Panc1 (cell line): Measurements from ENCODE around the gene ST7L. TPM values are rescaled to one million over a fixed set of nuclear protein-coding genes. Genes with fewer than 3 reads are reported as not detected.

Source experiments
- ATAC-seq: fragments of 200-7000 bp; cut with Tn5 transposase; 2 replicates; pipeline ENCODE4 v1.9.1; 2020; ENCODE audit warnings: mild to moderate bottlenecking, moderate library complexity
- BruUV-seq: library from RNA; stranded (reverse); fragments of 400-500 nt; replicated peaks from 2 replicates; lab custom pipeline; 2021; lab: Mats Ljungman, UMichigan
- CTCF ChIA-PET: fragments of 300-600 bp; sonication (Branson Sonifier 250); formaldehyde crosslinking; loops from one replicate; lab custom pipeline; 2022; ENCODE audit warnings: antibody characterized with exemption; lab: Charles Lee
- POLR2A ChIA-PET: fragments of 300-600 bp; sonication (Branson Sonifier 250); formaldehyde crosslinking; loops from one replicate; lab custom pipeline; 2022; ENCODE audit warnings: antibody characterized with exemption; lab: Charles Lee
- DNase-seq: peaks from one replicate; pipeline ENCODE4 v3.0.0-alpha.2; 2010; ENCODE audit warnings: low read depth, low spot score
- H3K27ac ChIP-seq: 2 replicates; pipeline ENCODE4 v1.5.1; 2011; ENCODE audit warnings: mild to moderate bottlenecking, low read length, inconsistent platforms
- H3K27me3 ChIP-seq: fragments of 200-500 bp; sonication (Bioruptor generic); 2 replicates; pipeline ENCODE4 v1.6.0; 2014; ENCODE audit warnings: low read length, inconsistent platforms; ENCODE audit not compliant: control insufficient read depth, insufficient read depth
- H3K36me3 ChIP-seq: fragments of 200-500 bp; sonication (Bioruptor generic); 2 replicates; pipeline ENCODE4 v1.5.1; 2014; ENCODE audit warnings: inconsistent platforms, mild to moderate bottlenecking, low read length, moderate library complexity; ENCODE audit not compliant: control insufficient read depth, insufficient read depth
- H3K4me1 ChIP-seq: 2 replicates; pipeline ENCODE4 v1.5.1; 2011; ENCODE audit warnings: inconsistent platforms, mild to moderate bottlenecking, low read length, moderate library complexity; ENCODE audit not compliant: control insufficient read depth, insufficient read depth
- H3K4me3 ChIP-seq, 2 experiments: 2 replicates each; pipeline ENCODE4 v1.5.1; 2011 to 2012; ENCODE audit warnings: low read depth in 2 of 2, low read length in 2 of 2, mild to moderate bottlenecking in 2 of 2, inconsistent platforms in 1 of 2, moderate library complexity in 1 of 2
- H3K9me3 ChIP-seq: fragments of 200-500 bp; sonication (Bioruptor generic); 2 replicates; pipeline ENCODE4 v1.5.1; 2014; ENCODE audit warnings: low read depth, mild to moderate bottlenecking, inconsistent platforms, low read length, moderate library complexity; ENCODE audit not compliant: control insufficient read depth, insufficient read depth
- CTCF ChIP-seq: fragments of 450-650 bp; IDR thresholded peaks from 2 replicates; pipeline ENCODE4 v1.5.1; 2017; ENCODE audit warnings: mild to moderate bottlenecking
- POLR2AphosphoS5 ChIP-seq: IDR thresholded peaks from 2 replicates; pipeline ENCODE4 v1.6.1; 2012; ENCODE audit warnings: mild to moderate bottlenecking, low read depth, low read length, moderate library complexity
- REST ChIP-seq, 2 experiments: IDR thresholded peaks; 2 replicates each; pipeline ENCODE4 v1.6.1; 2011 to 2012; ENCODE audit warnings: low read depth in 2 of 2, control low read depth in 1 of 2, low read length in 1 of 2, mild to moderate bottlenecking in 1 of 2, moderate library complexity in 1 of 2; ENCODE audit not compliant: insufficient read depth in 1 of 2
- SIN3A ChIP-seq: IDR thresholded peaks from 2 replicates; pipeline ENCODE4 v1.6.1; 2012; ENCODE audit warnings: low read depth, mild to moderate bottlenecking, low read length, moderate library complexity, borderline replicate concordance; ENCODE audit not compliant: insufficient read depth
- TCF7L2 ChIP-seq: IDR thresholded peaks from 2 replicates; pipeline ENCODE4 v1.6.1; 2011; ENCODE audit warnings: mild to moderate bottlenecking, low read depth, low read length, inconsistent platforms
- in situ Hi-C: cut with HindIII; loops from 2 replicates; pipeline ENCODE4 v1.10.0; 2016; ENCODE audit warnings: low sequenced_read_pairs, low pct_unique_long_range_greater_than_20kb
- intact Hi-C: fragments of 100-400 bp; cut with micrococcal nuclease; formaldehyde crosslinking; loops from one replicate; pipeline ENCODE4 v1.10.0; 2022; ENCODE audit not compliant: unreplicated experiment
- total RNA-seq: library from RNA; stranded (reverse); gene quantifications from one replicate; pipeline ENCODE4 v1.2.1, GENCODE V29; 2021; ENCODE audit not compliant: unreplicated experiment

Gene ST7L
- total RNA-seq, 1 experiment from 2014 or later: 13.4 TPM

GRCh38 chr1:112605633-112606327 lies 13.2 kb downstream of the ST7L start:
- no peak for ATAC-seq
- ChIA-PET POLR2A (no interaction called here), CTCF (no interaction called here)
- Histone ChIP-seq H3K4me1 (no peaks in the 10 kb centered on the region), H3K4me3 (no peak overlapping the region), H3K27me3 (no peaks in the 10 kb centered on the region), H3K9me3 (no peaks in the 10 kb centered on the region), H3K36me3 (peaks cover 8% of the 10 kb centered on the region; the same call in 1 of the 2 replicates), H3K27ac (no peak overlapping the region)
- in situ Hi-C loops: no loop called here
- no peak for DNase-seq
- intact Hi-C loops: no loop called here
- BruUV-seq: TSS peak; percentile 42
- TF ChIP-seq CTCF (no peak), SIN3A (no peak), TCF7L2 (no peak), REST (IDR thresholded peaks at IDR 0.05; ENCODE audit: insufficient read depth in 1 of 2, low read depth in 2 of 2, low read length in 1 of 2) (no peak), POLR2AphosphoS5 (no peak)

GRCh38 chr1:112603541-112603940 lies 15.4 kb downstream of the ST7L start:
- intact Hi-C loops (no loop called here), in situ Hi-C loops (no loop called here)
- BruUV-seq: no TSS peak
- H3K4me3 ChIP-seq: no peak overlapping the region
- H3K27ac ChIP-seq: no peak overlapping the region
- no peaks in the 10 kb centered on the region for H3K27me3 ChIP-seq
- no peaks in the 10 kb centered on the region for H3K4me1 ChIP-seq
- peaks cover 11% of the 10 kb centered on the region; the same call in 1 of the 2 replicates for H3K36me3 ChIP-seq
- TF ChIP-seq CTCF (no peak), SIN3A (no peak), TCF7L2 (no peak), POLR2AphosphoS5 (no peak), REST (IDR thresholded peaks at IDR 0.05; ENCODE audit: insufficient read depth in 1 of 2, low read depth in 2 of 2, low read length in 1 of 2) (no peak)
- ATAC-seq (no peak), DNase-seq (no peak)
- ChIA-PET POLR2A (no interaction called here), CTCF (no interaction called here)
- no peaks in the 10 kb centered on the region for H3K9me3 ChIP-seq
